CD8-positive, alpha-beta memory T cell (primary cell): ENCODE results near the gene PIP4K2B. TPM values are rescaled to one million over a fixed set of nuclear protein-coding genes. Genes with fewer than 3 reads are reported as not detected.

Source experiments
- CTCF ChIA-PET: fragments of 350-600 bp; sonication (Branson Sonifier 250); formaldehyde crosslinking; loops from one replicate; lab custom pipeline; 2021; ENCODE audit warnings: antibody characterized with exemption; lab: Charles Lee
- POLR2A ChIA-PET: fragments of 350-600 bp; sonication (Branson Sonifier 250); formaldehyde crosslinking; loops from one replicate; lab custom pipeline; 2021; ENCODE audit warnings: antibody characterized with exemption; lab: Charles Lee
- DNase-seq, 5 donors: peaks; one replicate each; pipeline versions ENCODE4 v3.0.0 to v3.0.0-alpha.2; 2020 to 2022; ENCODE audit warnings: mixed read lengths in 1 of 5
- H3K27ac ChIP-seq: one replicate; pipeline ENCODE4 v1.7.0; 2013; ENCODE audit warnings: low read depth, mild to moderate bottlenecking, low read length, moderate library complexity
- H3K27me3 ChIP-seq: 2 replicates; pipeline ENCODE4 v1.7.0; 2013; ENCODE audit warnings: low read length, mild to moderate bottlenecking; ENCODE audit not compliant: insufficient read depth, poor library complexity, severe bottlenecking
- H3K36me3 ChIP-seq: 2 replicates; pipeline ENCODE4 v1.7.0; 2013; ENCODE audit warnings: mild to moderate bottlenecking, low read length, moderate library complexity; ENCODE audit not compliant: insufficient read depth
- H3K4me1 ChIP-seq: 2 replicates; pipeline ENCODE4 v1.7.0; 2013; ENCODE audit warnings: mild to moderate bottlenecking, low read length, moderate library complexity; ENCODE audit not compliant: insufficient read depth
- H3K4me3 ChIP-seq: 2 replicates; pipeline ENCODE4 v1.7.0; 2013; ENCODE audit warnings: mild to moderate bottlenecking, low read length
- H3K9me3 ChIP-seq: 2 replicates; pipeline ENCODE4 v1.7.0; 2013; ENCODE audit warnings: mild to moderate bottlenecking, low read length
- H3K27ac Mint-ChIP-seq, 8 donors: one replicate each; pipeline ENCODE4 v1.8.0; 2020 to 2021; ENCODE audit warnings: mixed read lengths in 8 of 8, mild to moderate bottlenecking in 6 of 8, inconsistent platforms in 3 of 8, moderate library complexity in 3 of 8
- H3K27me3 Mint-ChIP-seq, 2 donors: one replicate each; pipeline ENCODE4 v1.8.0; 2020 to 2021; ENCODE audit warnings: mixed read lengths in 2 of 2, mild to moderate bottlenecking in 1 of 2, moderate library complexity in 1 of 2
- H3K36me3 Mint-ChIP-seq, 3 donors: one replicate each; pipeline ENCODE4 v1.8.0; 2020 to 2021; ENCODE audit warnings: mixed read lengths in 3 of 3, inconsistent platforms in 1 of 3, mild to moderate bottlenecking in 1 of 3
- H3K4me1 Mint-ChIP-seq, 3 donors: one replicate each; pipeline ENCODE4 v1.8.0; 2020 to 2021; ENCODE audit warnings: mixed read lengths in 3 of 3, inconsistent platforms in 1 of 3, mild to moderate bottlenecking in 1 of 3
- H3K4me3 Mint-ChIP-seq, 7 donors: one replicate each; pipeline ENCODE4 v1.8.0; 2020 to 2021; ENCODE audit warnings: mixed read lengths in 7 of 7, mild to moderate bottlenecking in 6 of 7, moderate library complexity in 4 of 7, inconsistent platforms in 2 of 7
- H3K9me3 Mint-ChIP-seq, 5 donors: one replicate each; pipeline ENCODE4 v1.8.0; 2020 to 2022; ENCODE audit warnings: mixed read lengths in 5 of 5, mild to moderate bottlenecking in 3 of 5, moderate library complexity in 2 of 5, inconsistent platforms in 1 of 5
- polyA plus RNA-seq: library from polyadenylated mRNA; unstranded; fragments of 300-500 nt; fragmentation: Illumina TruSeq; gene quantifications from one replicate; pipeline ENCODE4 v1.2.3, GENCODE V29; 2021
- total RNA-seq, 2 experiments: library from RNA; stranded (reverse); gene quantifications; one replicate each; pipeline ENCODE4 v1.2.3, GENCODE V29; 2021

PIP4K2B gene
- total RNA-seq (10 to 100 TPM; 43.4 to 44.6 TPM), polyA plus RNA-seq (17.4 TPM)

DNA sequence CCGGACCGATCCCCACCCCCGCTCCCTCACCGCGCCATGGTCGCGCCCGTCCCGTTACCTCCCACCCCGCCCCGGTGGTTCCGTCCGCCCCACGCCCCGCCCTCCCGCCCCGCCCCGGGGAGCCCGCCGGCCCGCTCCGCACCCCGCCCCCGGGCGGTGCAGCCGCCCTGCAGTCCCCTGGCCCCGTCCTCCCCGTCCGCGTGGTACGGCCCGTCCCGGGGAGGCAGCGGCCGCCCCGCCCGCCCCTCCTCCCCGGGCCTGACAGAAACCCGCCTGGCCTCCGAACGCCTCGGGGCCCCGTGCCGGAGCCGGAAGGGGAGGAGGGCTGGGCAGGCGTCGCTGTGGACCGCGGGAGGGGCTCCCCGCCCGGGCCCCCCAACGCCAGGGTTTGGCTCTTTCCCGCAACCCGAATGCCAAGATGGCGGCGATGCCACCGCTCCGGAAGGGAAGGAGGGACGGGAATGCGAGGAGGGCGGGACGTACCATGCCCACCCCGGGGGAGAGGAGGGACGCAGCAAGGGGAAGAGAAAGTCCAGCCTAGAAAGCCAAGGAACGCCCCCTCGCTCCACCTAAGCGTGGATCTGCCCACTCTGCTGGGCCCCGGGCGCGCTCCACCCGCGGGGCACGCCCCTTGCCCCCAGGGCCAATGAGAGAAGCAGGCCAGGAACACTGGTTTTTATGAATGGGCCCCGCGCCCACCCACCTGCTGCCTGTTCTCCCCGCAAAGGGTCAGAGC lies at the start of gene PIP4K2B:
PIP4K2B (minus strand) TSS at position 56 of the 736 bp plus-strand sequence. CDS start 132 bp downstream, outside the sequence.
- peaks cover 19% of the 10 kb centered on the region for H3K36me3 ChIP-seq

DNA sequence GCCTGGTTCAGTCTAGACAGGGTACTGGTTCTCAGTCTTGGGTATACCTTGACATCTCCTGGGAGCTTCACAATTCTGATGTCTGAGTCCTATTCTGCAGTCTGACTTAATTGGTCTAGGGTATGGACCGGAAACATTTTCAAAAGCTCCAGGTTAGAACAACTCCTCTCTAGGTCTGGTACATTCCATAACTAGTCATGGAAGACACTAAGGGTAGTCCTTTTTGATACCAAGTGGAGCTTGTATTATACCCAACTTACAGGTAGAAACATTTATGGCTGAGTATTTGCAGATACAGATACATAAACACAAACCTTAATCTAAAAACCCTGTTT lies 49.2 kb upstream of the PIP4K2B start:
- Mint-ChIP-seq H3K4me3 (no peak overlapping the region), H3K4me1 (peaks cover 33 to 35% (median 34%) of the 10 kb centered on the region in 3 donors), H3K36me3 (peaks cover 0 to 63% (median 20%) of the 10 kb centered on the region in 3 donors), H3K27me3 (no peaks in the 10 kb centered on the region), H3K27ac (peak overlapping the region in 1 of 8 donors; percentile 2), H3K9me3 (no peaks in the 10 kb centered on the region)
- ChIA-PET CTCF (no interaction called here), POLR2A (interaction anchor here (1.3 kb wide), 1 partner anchor 22 kb away, joined by 3 read pairs; the partner anchor contains the start of gene LASP1)
- no peak overlapping the region for H3K4me3 ChIP-seq
- peaks cover 28% of the 10 kb centered on the region for H3K4me1 ChIP-seq
- DNase-seq: no peak
- H3K27me3 ChIP-seq: no peaks in the 10 kb centered on the region
- H3K36me3 ChIP-seq: peaks cover 40% of the 10 kb centered on the region
- H3K27ac ChIP-seq: no peak overlapping the region
- no peaks in the 10 kb centered on the region for H3K9me3 ChIP-seq

More for the DNA sequence above, at the start of gene PIP4K2B:
- peaks cover 31% of the 10 kb centered on the region for H3K4me1 ChIP-seq
- Mint-ChIP-seq H3K9me3 (no peaks in the 10 kb centered on the region), H3K4me1 (peaks cover 32 to 46% (median 39%) of the 10 kb centered on the region in 3 donors), H3K27me3 (no peaks in the 10 kb centered on the region), H3K36me3 (peaks cover 0 to 55% (median 13%) of the 10 kb centered on the region in 3 donors), H3K27ac (peak within 1 kb of the TSS; percentile 80 to 97 (median 94)), H3K4me3 (peak within 1 kb of the TSS; percentile 88 to 100 (median 93))
- H3K27ac ChIP-seq: peak within 1 kb of the TSS; percentile 67
- CTCF ChIA-PET: interaction anchor here (0.8 kb wide), 1 partner anchor 20 kb away, joined by 3 read pairs; no protein-coding TSS in a partner anchor
- DNase-seq: peak; percentile 76 to 87 (median 82)
- H3K4me3 ChIP-seq: peak within 1 kb of the TSS; percentile 78
- POLR2A ChIA-PET: interaction anchor here (0.9 to 1.5 kb wide), 4 partner anchors 54 to 95 kb away, joined by 3 to 9 read pairs (median 5); partner anchors contain the start of genes LASP1 and RPL23
- no peaks in the 10 kb centered on the region for H3K9me3 ChIP-seq
- H3K27me3 ChIP-seq: no peaks in the 10 kb centered on the region

DNA sequence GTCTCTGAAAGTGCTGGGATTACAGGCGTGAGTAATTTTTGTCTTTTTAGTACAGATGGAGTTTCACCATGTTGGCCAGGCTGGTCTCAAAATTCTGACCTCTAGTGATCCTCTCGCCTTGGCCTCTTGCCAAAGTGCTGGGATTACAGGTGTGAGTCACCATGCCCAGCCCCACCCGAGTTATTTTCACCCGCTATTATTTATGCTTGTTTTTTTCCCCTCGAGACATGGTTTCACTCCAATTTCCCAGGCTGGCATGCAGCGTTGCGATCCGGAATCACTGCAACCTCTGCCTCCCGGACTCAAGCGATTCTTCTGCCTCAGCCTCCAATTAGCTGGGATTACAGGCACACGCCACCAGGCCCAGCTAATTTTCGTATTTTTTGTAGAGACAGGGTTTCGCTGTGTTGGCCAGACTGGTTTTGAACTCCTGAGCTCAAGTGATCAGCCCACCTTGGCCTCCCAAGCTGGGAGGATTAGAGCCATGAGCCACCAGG lies 45.0 kb upstream of the PIP4K2B start:
- H3K36me3 ChIP-seq: peaks cover 18% of the 10 kb centered on the region
- Mint-ChIP-seq H3K4me3 (no peak overlapping the region), H3K27ac (no peak overlapping the region), H3K36me3 (peaks cover 0 to 24% (median 4%) of the 10 kb centered on the region in 3 donors), H3K9me3 (no peaks in the 10 kb centered on the region), H3K4me1 (no peaks in the 10 kb centered on the region), H3K27me3 (no peaks in the 10 kb centered on the region)
- POLR2A ChIA-PET: interaction anchor here (0.7 to 1.4 kb wide), 3 partner anchors 9 to 25 kb away, joined by 3 to 4 read pairs (median 4); partner anchors contain the start of genes LASP1 and RPL23
- no peak overlapping the region for H3K4me3 ChIP-seq
- CTCF ChIA-PET: no interaction called here
- no peaks in the 10 kb centered on the region for H3K9me3 ChIP-seq
- no peaks in the 10 kb centered on the region for H3K4me1 ChIP-seq
- H3K27ac ChIP-seq: no peak overlapping the region
- no peak for DNase-seq
- H3K27me3 ChIP-seq: no peaks in the 10 kb centered on the region

DNA sequence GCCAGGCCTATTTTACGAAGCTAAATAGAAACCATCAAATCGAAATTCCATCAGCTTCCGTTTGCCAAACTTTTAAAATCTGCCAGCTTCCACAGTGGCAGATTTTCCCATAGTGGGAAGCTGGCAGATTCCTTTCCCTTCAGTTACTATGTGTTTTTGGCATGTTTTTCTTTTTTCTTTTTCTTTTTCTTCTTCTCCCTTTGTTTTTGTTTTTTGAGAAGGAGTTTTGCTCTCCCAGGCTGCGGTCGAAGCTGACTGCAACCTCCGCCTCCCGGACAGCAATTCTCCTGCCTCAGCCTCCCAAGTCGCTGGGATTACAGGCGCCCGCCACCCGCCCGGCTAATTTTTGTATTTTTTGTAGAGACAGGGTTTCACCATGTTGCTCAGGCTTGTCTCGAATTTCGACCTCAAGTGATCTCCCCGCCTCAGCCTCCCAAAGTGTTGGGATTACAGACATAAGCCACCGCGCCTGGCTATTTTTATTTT lies 26.4 kb upstream of the PIP4K2B start:
- H3K27ac Mint-ChIP-seq: peak overlapping the region; percentile 100
- Histone ChIP-seq H3K9me3 (no peaks in the 10 kb centered on the region), H3K4me3 (peak overlapping the region; percentile 89), H3K36me3 (peaks cover 7% of the 10 kb centered on the region), H3K27me3 (no peaks in the 10 kb centered on the region), H3K27ac (peak overlapping the region; percentile 100), H3K4me1 (peaks cover 17% of the 10 kb centered on the region)
- POLR2A ChIA-PET: interaction anchor here (0.5 to 2.8 kb wide), 3 partner anchors 20 to 41 kb away, joined by 3 to 29 read pairs (median 4); partner anchors contain the start of gene RPL23
- peaks cover 0 to 4% (median 0%) of the 10 kb centered on the region in 5 donors for H3K9me3 Mint-ChIP-seq
- peaks cover 0 to 7% of the 10 kb centered on the region in 2 donors for H3K27me3 Mint-ChIP-seq
- CTCF ChIA-PET: interaction anchor here (0.7 to 1.7 kb wide), 6 partner anchors 15 to 349 kb away, joined by 3 to 5 read pairs (median 4); partner anchors contain the start of gene RPL23
- no peak for DNase-seq
- peak overlapping the region; percentile 85 to 100 (median 100) for H3K4me3 Mint-ChIP-seq
- peaks cover 0 to 29% (median 6%) of the 10 kb centered on the region in 3 donors for H3K36me3 Mint-ChIP-seq
- H3K4me1 Mint-ChIP-seq: peaks cover 23 to 32% (median 31%) of the 10 kb centered on the region in 3 donors

DNA sequence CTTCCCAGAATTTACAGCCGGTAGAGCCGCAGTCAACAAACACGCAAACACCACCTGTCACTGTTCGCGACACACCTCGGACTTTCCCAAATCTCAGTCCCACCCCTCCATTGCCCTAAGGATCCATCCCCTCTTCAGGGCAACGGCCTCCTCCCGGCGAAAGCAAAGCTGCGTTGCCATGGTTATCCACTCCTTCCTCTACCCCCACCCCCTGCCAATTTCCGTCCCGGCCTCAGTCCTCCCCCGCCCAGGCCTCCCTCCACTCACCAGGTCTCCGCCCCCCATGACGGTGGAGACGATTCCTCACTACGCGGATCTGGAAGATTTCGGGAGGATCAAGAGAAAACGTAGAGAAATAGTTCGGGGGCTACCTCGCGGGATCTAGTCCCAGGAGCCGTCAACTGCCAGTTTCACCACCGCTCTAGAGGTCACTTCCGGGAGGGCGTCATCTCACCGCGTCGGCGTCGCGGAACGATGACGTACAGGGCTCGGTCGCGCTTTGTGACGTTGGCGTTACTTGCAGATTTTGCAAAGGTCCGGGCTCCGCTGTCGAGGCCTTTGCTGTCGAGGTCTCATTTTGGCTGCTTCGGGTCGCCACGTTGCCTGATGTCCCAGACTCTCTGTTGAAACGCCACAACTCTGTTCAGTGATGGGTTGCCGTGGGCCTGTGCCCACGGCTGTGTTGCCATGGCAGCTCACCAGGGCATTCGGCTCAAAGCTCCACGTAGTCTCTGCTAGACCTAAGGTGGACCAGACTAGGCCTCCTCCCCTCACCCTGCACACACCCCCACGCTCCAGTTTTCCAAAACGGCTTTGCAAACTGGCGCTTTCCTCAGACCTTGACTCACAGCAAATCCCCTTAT lies 25.8 kb upstream of the PIP4K2B start, which contains the start of gene CWC25:
CWC25 (minus strand) TSS at position 423 of the 863 bp plus-strand sequence; CDS start at position 285, 138 bp downstream.
- H3K4me3 Mint-ChIP-seq: peak within 1 kb of the TSS; percentile 85 to 100 (median 100)
- Histone ChIP-seq H3K9me3 (no peaks in the 10 kb centered on the region), H3K27me3 (no peaks in the 10 kb centered on the region), H3K36me3 (peaks cover 14% of the 10 kb centered on the region), H3K27ac (peak within 1 kb of the TSS; percentile 100), H3K4me1 (peaks cover 17% of the 10 kb centered on the region), H3K4me3 (peak within 1 kb of the TSS; percentile 89)
- H3K4me1 Mint-ChIP-seq: peaks cover 26 to 39% (median 37%) of the 10 kb centered on the region in 3 donors
- peaks cover 4 to 35% (median 11%) of the 10 kb centered on the region in 3 donors for H3K36me3 Mint-ChIP-seq
- peak within 1 kb of the TSS; percentile 100 for H3K27ac Mint-ChIP-seq
- ChIA-PET CTCF (interaction anchor here (0.7 to 1.7 kb wide), 6 partner anchors 15 to 350 kb away, joined by 3 to 5 read pairs (median 4); partner anchors contain the start of gene RPL23), POLR2A (interaction anchor here (0.5 to 2.8 kb wide), 4 partner anchors 16 to 28 kb away, joined by 3 to 29 read pairs (median 3); partner anchors contain the start of gene RPL23)
- H3K27me3 Mint-ChIP-seq: peaks cover 0 to 7% of the 10 kb centered on the region in 2 donors
- DNase-seq: peak; percentile 87 to 98 (median 96)
- H3K9me3 Mint-ChIP-seq: peaks cover 0 to 4% (median 0%) of the 10 kb centered on the region in 5 donors

DNA sequence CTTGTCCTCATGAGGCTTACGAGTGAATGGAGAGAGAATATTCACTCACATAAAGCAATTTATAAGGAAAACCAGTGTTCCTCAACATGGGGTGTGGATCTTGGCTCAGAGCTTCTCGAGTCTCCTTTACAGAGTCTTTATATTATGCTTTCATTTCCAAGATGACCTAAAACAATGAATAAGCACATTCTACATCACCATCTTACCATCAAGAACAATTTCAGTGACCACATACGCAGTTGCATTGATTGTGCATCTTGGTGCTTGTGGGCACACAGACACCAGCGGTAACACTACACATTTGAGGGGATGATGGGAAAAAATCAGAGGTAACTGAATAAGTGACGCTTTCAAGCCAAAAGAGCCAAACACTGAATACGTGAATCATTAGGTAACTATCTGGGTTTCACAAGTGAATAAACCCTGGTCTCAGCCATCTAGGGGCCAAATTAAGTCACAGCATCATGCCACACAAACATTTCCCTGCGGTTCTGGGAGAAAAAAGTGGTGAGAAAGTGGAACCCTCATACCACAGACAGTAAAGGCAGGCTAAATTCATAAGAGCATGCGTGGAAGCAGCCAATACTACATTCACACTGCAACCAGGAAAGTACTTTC lies 16.3 kb upstream of the PIP4K2B start:
- no peaks in the 10 kb centered on the region for H3K27me3 Mint-ChIP-seq
- peaks cover 13 to 56% (median 14%) of the 10 kb centered on the region in 3 donors for H3K36me3 Mint-ChIP-seq
- DNase-seq: no peak
- CTCF ChIA-PET: no interaction called here
- Histone ChIP-seq H3K27ac (no peak overlapping the region), H3K4me1 (no peaks in the 10 kb centered on the region), H3K36me3 (peaks cover 22% of the 10 kb centered on the region), H3K9me3 (no peaks in the 10 kb centered on the region), H3K27me3 (no peaks in the 10 kb centered on the region), H3K4me3 (no peak overlapping the region)
- H3K4me1 Mint-ChIP-seq: peaks cover 8 to 21% (median 11%) of the 10 kb centered on the region in 3 donors
- peak overlapping the region in 4 of 8 donors; percentile 66 to 78 (median 72) for H3K27ac Mint-ChIP-seq
- peak overlapping the region in 1 of 7 donors; percentile 32 for H3K4me3 Mint-ChIP-seq
- no peaks in the 10 kb centered on the region for H3K9me3 Mint-ChIP-seq
- POLR2A ChIA-PET: no interaction called here

DNA sequence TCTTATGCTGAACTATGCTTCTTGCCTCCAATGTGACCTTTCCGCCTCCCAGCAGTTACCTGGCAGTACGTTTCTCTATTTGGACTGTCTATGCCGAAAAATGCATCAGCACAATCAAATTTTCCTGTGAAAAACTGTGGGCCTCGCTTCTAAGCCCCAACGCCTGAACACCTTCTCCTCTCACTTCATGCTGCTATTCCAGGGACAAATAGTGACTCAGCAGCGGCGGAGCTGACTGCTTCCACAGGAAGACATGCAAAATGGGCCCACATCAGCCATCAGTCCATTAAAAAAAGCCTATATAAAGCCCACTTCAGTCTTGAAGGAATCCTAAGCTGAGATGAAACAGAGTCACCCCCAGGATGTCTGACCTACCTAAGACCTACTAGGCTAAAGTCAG lies 10.5 kb upstream of the PIP4K2B start:
- Mint-ChIP-seq H3K4me1 (no peaks in the 10 kb centered on the region), H3K27me3 (peaks cover 0 to 1% of the 10 kb centered on the region in 2 donors), H3K27ac (no peak overlapping the region), H3K36me3 (peaks cover 9 to 74% (median 18%) of the 10 kb centered on the region in 3 donors), H3K4me3 (peak overlapping the region in 1 of 7 donors; percentile 37), H3K9me3 (no peaks in the 10 kb centered on the region)
- Histone ChIP-seq H3K27ac (no peak overlapping the region), H3K27me3 (no peaks in the 10 kb centered on the region), H3K4me3 (no peak overlapping the region), H3K36me3 (peaks cover 38% of the 10 kb centered on the region), H3K4me1 (no peaks in the 10 kb centered on the region), H3K9me3 (no peaks in the 10 kb centered on the region)
- ChIA-PET CTCF (no interaction called here), POLR2A (no interaction called here)
- DNase-seq: no peak
